Left colon (tissue), 2 donors: ENCODE data around the gene EME2. TPM values are rescaled to one million over a fixed set of nuclear protein-coding genes. Genes with fewer than 3 reads are reported as not detected.

Experiments
- ATAC-seq: fragments of 200-7000 bp; cut with Tn5 transposase; one replicate; pipeline ENCODE4 v1.9.1; 2020; ENCODE audit warnings: mild to moderate bottlenecking, moderate library complexity
- DNase-seq, 2 donors: peaks; one replicate each; pipeline ENCODE4 v3.0.0-alpha.2; 2020
- intact Hi-C, 2 donors: fragments of 100-400 bp; cut with DNase I in 1 of 2; cut with micrococcal nuclease in 1 of 2; formaldehyde crosslinking; loops; one replicate each; pipeline versions ENCODE4 v1.11.2 to v1.14.0; 2022; cut with DNase I, micrococcal nuclease
- total RNA-seq, 2 donors: library from RNA; stranded (reverse); fragmentation: NEBNext Ultra II Directional; extraction: Animal tissue kit (Norgen Biotek cat#: 25700); gene quantifications; one replicate each; pipeline ENCODE4 v1.2.1, GENCODE V29; 2021
- donor health status: DM: no; HTN: no; CAD: no.
- donor health status: DM: yes; HTN: yes; CAD: no.

EME2 gene
- total RNA-seq, 2 donors from 2014 or later = 22.1 to 34.9 TPM

- peak; percentile 10 for ATAC-seq
Measured at GRCh38 chr16:1762879-1763520, 9.6 kb upstream of the EME2 start.

DNA sequence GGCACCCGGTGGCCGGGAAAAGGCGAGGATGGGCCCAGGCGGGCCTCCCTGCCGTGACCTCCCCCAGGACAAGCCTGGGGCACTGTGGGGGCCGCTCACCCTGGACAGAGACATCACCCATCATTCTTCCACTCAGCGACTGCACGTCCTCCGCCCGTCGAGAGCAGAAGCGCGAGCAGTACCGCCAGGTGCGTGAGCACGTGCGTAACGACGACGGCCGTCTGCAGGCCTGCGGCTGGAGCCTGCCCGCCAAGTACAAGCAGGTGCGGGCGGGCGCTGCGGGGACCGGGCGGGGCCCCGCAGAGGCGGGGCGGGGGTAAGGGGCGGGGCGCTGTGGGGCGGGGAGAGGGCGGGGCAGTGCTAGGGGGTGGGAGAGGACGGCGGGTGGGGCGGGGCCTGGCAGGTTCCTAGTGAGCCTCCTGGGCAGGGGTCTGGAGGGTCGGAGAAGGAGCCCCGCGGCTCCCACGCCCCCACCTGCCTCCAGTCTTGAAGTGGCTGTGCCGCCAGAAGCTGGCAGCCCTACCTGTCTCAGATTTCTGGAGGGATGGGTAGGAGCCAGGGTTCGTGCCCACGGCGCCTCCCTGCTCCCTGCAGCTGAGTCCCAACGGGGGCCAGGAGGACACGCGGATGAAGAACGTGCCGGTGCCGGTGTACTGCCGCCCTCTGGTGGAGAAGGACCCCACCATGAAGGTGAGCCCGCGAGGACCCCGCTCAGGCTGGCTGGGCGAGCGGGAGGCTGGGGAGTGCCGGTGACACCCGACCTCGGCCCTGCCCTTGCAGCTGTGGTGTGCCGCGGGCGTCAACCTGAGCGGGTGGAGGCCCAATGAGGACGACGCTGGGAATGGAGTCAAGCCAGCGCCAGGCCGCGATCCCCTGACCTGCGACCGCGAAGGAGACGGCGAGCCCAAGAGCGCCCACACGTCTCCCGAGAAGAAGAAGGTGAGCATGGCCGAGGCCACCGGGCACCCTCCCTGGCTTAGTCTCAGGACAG is 8.8 kb upstream of the EME2 start:
- DNase-seq = no peak
- intact Hi-C loops = no loop called here
- ATAC-seq = peak; percentile 19

More at GRCh38 chr16:1762879-1763520, 9.6 kb upstream of the EME2 start:
- DNase-seq = no peak
- intact Hi-C loops = no loop called here

- ATAC-seq (no peak), DNase-seq (no peak)
- intact Hi-C loops = no loop called here
Measured at GRCh38 chr16:1764971-1765370, 7.6 kb upstream of the EME2 start.

DNA sequence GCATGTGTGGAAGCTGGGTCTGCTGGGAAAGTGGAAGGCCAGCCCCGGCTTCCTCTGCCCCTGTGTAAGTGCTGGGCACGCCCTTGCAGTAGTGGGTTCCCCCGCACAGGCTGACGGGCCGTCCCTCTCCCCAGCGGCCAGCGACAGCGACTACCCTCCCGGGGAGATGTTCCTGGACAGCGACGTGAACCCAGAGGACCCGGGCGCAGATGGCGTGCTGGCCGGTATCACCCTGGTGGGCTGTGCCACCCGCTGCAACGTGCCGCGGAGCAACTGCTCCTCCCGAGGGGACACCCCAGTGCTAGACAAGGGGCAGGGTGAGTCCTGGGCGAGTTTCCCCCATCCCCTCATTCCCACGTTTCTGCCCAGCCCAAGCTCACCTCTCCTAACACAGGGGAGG is 6.8 kb upstream of the EME2 start:
- ATAC-seq (no peak), DNase-seq (no peak)
- intact Hi-C loops = no loop called here

GRCh38 chr16:1766231-1766630 is 6.4 kb upstream of the EME2 start:
- DNase-seq = no peak
- ATAC-seq = no peak
- intact Hi-C loops = no loop called here

DNA sequence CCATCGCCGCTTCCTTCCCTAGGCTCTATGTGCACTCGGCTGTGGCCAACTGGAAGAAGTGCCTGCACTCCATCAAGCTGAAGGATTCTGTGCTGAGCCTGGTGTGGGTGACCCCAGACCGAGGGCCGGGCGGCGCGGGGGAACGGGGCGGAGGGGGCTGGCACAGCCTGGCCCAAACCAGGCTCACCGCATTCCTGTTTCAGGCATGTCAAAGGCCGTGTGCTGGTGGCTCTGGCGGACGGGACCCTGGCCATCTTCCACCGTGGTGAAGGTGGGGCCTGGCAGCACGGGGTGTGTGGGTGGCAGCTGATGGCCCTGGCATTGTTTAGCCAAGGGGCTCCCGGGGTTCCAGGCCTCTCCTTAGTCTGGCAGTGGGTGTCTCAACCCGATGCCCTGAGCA is 5.9 kb upstream of the EME2 start:
- DNase-seq (no peak), ATAC-seq (no peak)
- intact Hi-C loops = no loop called here

- DNase-seq (no peak), ATAC-seq (no peak)
- intact Hi-C loops = no loop called here
Measured at GRCh38 chr16:1767116-1767994, 5.3 kb upstream of the EME2 start.

GRCh38 chr16:1768061-1768766 is 4.4 kb upstream of the EME2 start:
- no peak for ATAC-seq
- intact Hi-C loops = no loop called here
- DNase-seq = no peak

DNA sequence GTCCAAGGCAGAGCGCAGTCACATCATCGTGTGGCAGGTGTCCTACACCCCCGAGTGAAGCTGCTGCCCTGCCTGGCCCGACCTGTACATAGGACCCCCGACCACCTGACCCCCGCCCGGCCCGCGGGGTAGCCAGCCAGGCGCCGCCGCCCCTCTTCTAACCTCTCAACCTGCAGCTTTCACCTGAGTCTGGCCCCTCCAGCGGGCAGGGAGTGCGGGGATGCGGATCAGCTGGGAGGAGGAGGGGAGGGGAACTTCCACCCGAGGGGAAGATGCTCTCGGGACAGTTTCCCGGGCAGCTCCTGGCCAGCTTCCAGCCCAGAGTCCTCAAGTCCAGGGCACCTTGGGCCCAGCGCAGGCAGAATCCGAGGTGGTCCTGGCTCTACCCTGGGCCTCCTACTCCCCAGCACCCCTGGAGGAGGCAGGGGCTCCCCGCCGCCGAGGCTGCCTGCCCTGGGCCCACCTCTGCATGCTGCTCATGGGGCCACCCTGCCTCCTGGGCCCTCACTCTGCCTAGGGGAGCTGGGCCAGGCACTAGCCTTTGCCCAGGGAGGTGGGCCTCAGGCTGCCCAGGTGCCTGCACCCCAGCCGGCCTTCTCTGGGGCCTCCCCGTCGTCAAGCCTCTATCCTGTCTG is 3.7 kb upstream of the EME2 start:
- no peak for DNase-seq
- intact Hi-C loops = no loop called here

GRCh38 chr16:1769402-1770300 is 3.0 kb upstream of the EME2 start:
- ATAC-seq = no peak
- DNase-seq = peak in 1 of 2 donors; percentile 41
- intact Hi-C loops = no loop called here

More for the DNA sequence above, 3.7 kb upstream of the EME2 start:
- ATAC-seq = no peak

GRCh38 chr16:1770328-1771187 is 2.1 kb upstream of the EME2 start:
- DNase-seq (peak; percentile 84 to 85), ATAC-seq (peak; percentile 34)
- intact Hi-C loops = no loop called here

DNA sequence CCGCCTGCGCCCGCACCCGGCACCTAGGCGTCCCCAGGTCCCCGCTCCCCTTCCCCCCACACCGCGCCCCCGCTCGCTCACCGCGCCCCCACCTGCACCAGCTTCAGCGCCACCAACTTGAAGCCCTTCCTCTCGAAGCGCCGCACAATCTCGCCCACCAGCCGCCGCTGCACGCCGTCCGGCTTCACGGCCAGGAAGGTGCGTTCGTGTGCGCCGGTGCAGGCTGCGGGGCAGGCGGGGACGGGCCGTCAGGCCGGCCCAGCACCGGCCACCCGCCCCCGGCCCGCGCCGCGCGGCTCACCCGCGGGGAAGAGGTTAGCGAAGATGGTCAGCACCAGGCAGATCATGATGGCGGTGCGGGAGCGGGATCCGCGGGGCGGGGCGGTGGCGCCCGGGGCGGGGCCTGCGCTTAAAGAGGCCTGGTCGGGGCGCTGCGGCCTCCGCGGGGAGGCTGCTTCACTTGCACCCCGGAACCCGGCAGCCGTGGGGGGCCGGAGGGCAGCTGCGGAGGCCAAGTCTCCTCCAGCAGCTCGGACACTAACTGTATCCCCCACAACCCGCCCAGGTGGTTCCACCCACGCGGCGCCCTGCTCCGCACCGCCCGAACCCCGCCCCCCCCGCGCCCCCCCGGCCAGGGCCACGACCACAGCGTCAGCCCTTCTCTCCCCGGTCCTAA is 1.3 kb upstream of the EME2 start, which contains the start of gene NME3:
NME3 (minus strand) TSS at position 356 of the 676 bp plus-strand sequence; CDS start at position 347, 9 bp downstream.
- intact Hi-C loops = no loop called here
- peak; percentile 72 to 89 for DNase-seq
- peak; percentile 47 for ATAC-seq

GRCh38 chr16:1771864-1772361 is 697 bp upstream of the EME2 start:
- no peak for DNase-seq
- ATAC-seq = no peak
- intact Hi-C loops = no loop called here

GRCh38 chr16:1772908-1773702 is 495 bp downstream of the EME2 start, which contains the start of gene MRPS34:
TSS of gene MRPS34 (minus strand) at chr16:1773134. CDS start at chr16:1773119, 15 bp downstream.
- ATAC-seq = peak; percentile 66
- DNase-seq = peak; percentile 78 to 88
- intact Hi-C loops = no loop called here
